ENCODE data around the gene VWA8.

The VWA8 gene

GRCh38 chr13:41590643-41591042 lies 370.3 kb downstream of the VWA8 start:
- in situ Hi-C loops (cut with MboI; ENCODE audit: low pct_unique_long_range_greater_than_20kb, low sequenced_read_pairs, unreplicated experiment): no loop called here
- TF ChIP-seq CTCF (IDR thresholded peaks at IDR 0.05; ENCODE audit: extremely low read depth, insufficient read depth, missing control alignments): no peak
- DNase-seq (ENCODE audit: low spot score): no peak

- DNase-seq (ENCODE audit: low spot score): no peak
- in situ Hi-C loops (cut with MboI; ENCODE audit: low pct_unique_long_range_greater_than_20kb, low sequenced_read_pairs, unreplicated experiment): no loop called here
Observed at GRCh38 chr13:41590122-41590521, 370.8 kb downstream of the VWA8 start.

GRCh38 chr13:41589434-41589833 lies 371.5 kb downstream of the VWA8 start:
- no peak for DNase-seq (ENCODE audit: low spot score)
- in situ Hi-C loops (cut with MboI; ENCODE audit: low pct_unique_long_range_greater_than_20kb, low sequenced_read_pairs, unreplicated experiment): no loop called here
- TF ChIP-seq CTCF (IDR thresholded peaks at IDR 0.05; ENCODE audit: extremely low read depth, insufficient read depth, missing control alignments): no peak

More at GRCh38 chr13:41590122-41590521, 370.8 kb downstream of the VWA8 start:
- no peak for TF ChIP-seq CTCF (IDR thresholded peaks at IDR 0.05; ENCODE audit: extremely low read depth, insufficient read depth, missing control alignments)

- DNase-seq (ENCODE audit: low spot score): no peak
- in situ Hi-C loops (cut with MboI; ENCODE audit: low pct_unique_long_range_greater_than_20kb, low sequenced_read_pairs, unreplicated experiment): no loop called here
- no peak for TF ChIP-seq CTCF (IDR thresholded peaks at IDR 0.05; ENCODE audit: extremely low read depth, insufficient read depth, missing control alignments)
Observed at GRCh38 chr13:41588899-41589298, 372.0 kb downstream of the VWA8 start.

GRCh38 chr13:41588448-41588847 lies 372.5 kb downstream of the VWA8 start:
- no peak for DNase-seq (ENCODE audit: low spot score)
- in situ Hi-C loops (cut with MboI; ENCODE audit: low pct_unique_long_range_greater_than_20kb, low sequenced_read_pairs, unreplicated experiment): no loop called here

GRCh38 chr13:41587490-41587889 lies 373.4 kb downstream of the VWA8 start:
- no peak for DNase-seq (ENCODE audit: low spot score)
- no peak for TF ChIP-seq CTCF (IDR thresholded peaks at IDR 0.05; ENCODE audit: extremely low read depth, insufficient read depth, missing control alignments)
- in situ Hi-C loops (cut with MboI; ENCODE audit: low pct_unique_long_range_greater_than_20kb, low sequenced_read_pairs, unreplicated experiment): no loop called here

More at GRCh38 chr13:41588448-41588847, 372.5 kb downstream of the VWA8 start:
- no peak for TF ChIP-seq CTCF (IDR thresholded peaks at IDR 0.05; ENCODE audit: extremely low read depth, insufficient read depth, missing control alignments)

GRCh38 chr13:41586216-41586615 lies 374.7 kb downstream of the VWA8 start:
- DNase-seq (ENCODE audit: low spot score): no peak
- no peak for TF ChIP-seq CTCF (IDR thresholded peaks at IDR 0.05; ENCODE audit: extremely low read depth, insufficient read depth, missing control alignments)

More at GRCh38 chr13:41586216-41586615, 374.7 kb downstream of the VWA8 start:
- in situ Hi-C loops (cut with MboI; ENCODE audit: low pct_unique_long_range_greater_than_20kb, low sequenced_read_pairs, unreplicated experiment): no loop called here
